MG63 (cell line): ENCODE results near the gene RAN. TPM values are rescaled to one million over a fixed set of nuclear protein-coding genes. Genes with fewer than 3 reads are reported as not detected.
A peak's percentile ranks its signal among the peaks of the same experiment; 100 is the strongest.

Experiments
- DNase-seq: peaks from one replicate; pipeline ENCODE4 v3.0.0-alpha.2; 2020
- H3K27me3 ChIP-seq: fragments of 250-450 bp; sonication (Bioruptor Pico); 2 replicates; pipeline ENCODE4 v1.5.1; 2020; ENCODE audit warnings: mild to moderate bottlenecking, moderate library complexity
- H3K36me3 ChIP-seq: fragments of 250-450 bp; sonication (Bioruptor Pico); 2 replicates; pipeline ENCODE4 v1.5.1; 2020; ENCODE audit warnings: mild to moderate bottlenecking, moderate library complexity
- H3K4me3 ChIP-seq: fragments of 250-450 bp; sonication (Bioruptor Pico); 2 replicates; pipeline ENCODE4 v1.5.1; 2020; ENCODE audit warnings: mild to moderate bottlenecking, moderate library complexity
- H3K9me3 ChIP-seq: fragments of 250-450 bp; sonication (Bioruptor Pico); 2 replicates; pipeline ENCODE4 v1.5.1; 2020; ENCODE audit warnings: mild to moderate bottlenecking, moderate library complexity
- total RNA-seq: library from RNA; depleted of rRNA; stranded (reverse); fragments of >200 nt; shearing (Covaris generic); gene quantifications from 2 replicates; pipeline ENCODE4 v1.2.3, GENCODE V29; 2014; ENCODE audit warnings: low replicate concordance; rRNA removed

Gene RAN
- total RNA-seq, result 1,095 and 1,946 TPM in 2 replicates

DNA sequence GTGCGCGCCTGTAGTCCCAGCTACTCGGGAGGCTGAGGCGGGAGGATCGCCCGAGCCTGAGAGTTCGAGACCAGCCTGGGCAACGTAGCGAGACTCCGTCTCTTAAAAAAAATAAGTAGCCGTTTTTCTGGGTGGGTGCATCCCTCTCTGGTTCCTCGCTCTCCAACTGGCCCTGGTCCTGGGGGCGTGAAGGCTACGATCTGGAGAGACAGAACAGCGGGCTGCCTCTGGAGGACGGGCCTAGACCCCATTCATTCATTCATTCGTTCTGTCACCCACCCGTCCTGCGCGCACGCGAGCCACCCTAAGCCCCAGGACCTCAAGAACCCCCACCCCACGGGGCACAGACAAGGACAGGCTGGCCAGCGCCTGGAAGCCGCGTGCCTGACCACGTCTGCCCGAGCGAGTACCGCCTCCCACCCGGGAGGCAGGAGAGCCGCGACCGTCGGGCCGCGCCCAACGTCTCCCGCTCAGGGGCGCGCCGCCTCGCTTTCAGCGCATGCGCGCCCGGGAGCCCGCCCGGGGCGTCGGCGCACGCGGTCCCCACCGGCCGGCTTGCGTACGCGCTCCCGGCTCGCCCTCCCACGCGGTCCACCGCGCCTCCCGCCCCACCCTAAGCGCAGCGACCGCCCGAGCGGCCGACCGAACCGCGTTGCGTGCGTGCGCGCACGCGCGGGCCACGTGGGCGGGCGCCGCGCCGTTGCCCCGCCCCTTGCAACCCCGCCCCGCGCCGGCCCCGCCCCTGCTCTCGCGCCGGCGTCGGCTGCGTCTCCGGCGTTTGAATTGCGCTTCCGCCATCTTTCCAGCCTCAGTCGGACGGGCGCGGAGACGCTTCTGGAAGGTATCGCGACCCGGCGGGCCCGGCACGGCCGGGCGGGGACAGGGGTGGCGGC lies at the start of gene RAN:
Gene RAN (plus strand): TSS at position 781 of the 893 bp plus-strand sequence. CDS start 528 bp downstream, outside the sequence.
- Histone ChIP-seq H3K4me3 (peak within 1 kb of the TSS; percentile 79), H3K9me3 (no peaks in the 10 kb centered on the region), H3K36me3 (peaks cover 41% of the 10 kb centered on the region), H3K27me3 (no peaks in the 10 kb centered on the region)
- DNase-seq, result peak; percentile 96

GRCh38 chr12:130825771-130826150 lies 46.1 kb upstream of the RAN start:
- no peaks in the 10 kb centered on the region for H3K9me3 ChIP-seq
- DNase-seq, result no peak
- H3K4me3 ChIP-seq, result no peak overlapping the region
- peaks cover 43% of the 10 kb centered on the region for H3K36me3 ChIP-seq
- H3K27me3 ChIP-seq, result no peaks in the 10 kb centered on the region

GRCh38 chr12:130826151-130826801 lies 45.6 kb upstream of the RAN start:
- H3K36me3 ChIP-seq, result peaks cover 41% of the 10 kb centered on the region
- no peaks in the 10 kb centered on the region for H3K9me3 ChIP-seq
- DNase-seq, result peak; percentile 55
- no peak overlapping the region for H3K4me3 ChIP-seq
- H3K27me3 ChIP-seq, result no peaks in the 10 kb centered on the region

GRCh38 chr12:130827432-130827831 lies 44.4 kb upstream of the RAN start:
- Histone ChIP-seq H3K27me3 (no peaks in the 10 kb centered on the region), H3K9me3 (no peaks in the 10 kb centered on the region), H3K4me3 (no peak overlapping the region), H3K36me3 (peaks cover 35% of the 10 kb centered on the region)
- no peak for DNase-seq

- H3K36me3 ChIP-seq, result peaks cover 24% of the 10 kb centered on the region
- H3K27me3 ChIP-seq, result no peaks in the 10 kb centered on the region
- H3K9me3 ChIP-seq, result no peaks in the 10 kb centered on the region
- DNase-seq, result no peak
- no peak overlapping the region for H3K4me3 ChIP-seq
These were observed 43.0 kb upstream of the RAN start for GRCh38 chr12:130828895-130829294.

DNA sequence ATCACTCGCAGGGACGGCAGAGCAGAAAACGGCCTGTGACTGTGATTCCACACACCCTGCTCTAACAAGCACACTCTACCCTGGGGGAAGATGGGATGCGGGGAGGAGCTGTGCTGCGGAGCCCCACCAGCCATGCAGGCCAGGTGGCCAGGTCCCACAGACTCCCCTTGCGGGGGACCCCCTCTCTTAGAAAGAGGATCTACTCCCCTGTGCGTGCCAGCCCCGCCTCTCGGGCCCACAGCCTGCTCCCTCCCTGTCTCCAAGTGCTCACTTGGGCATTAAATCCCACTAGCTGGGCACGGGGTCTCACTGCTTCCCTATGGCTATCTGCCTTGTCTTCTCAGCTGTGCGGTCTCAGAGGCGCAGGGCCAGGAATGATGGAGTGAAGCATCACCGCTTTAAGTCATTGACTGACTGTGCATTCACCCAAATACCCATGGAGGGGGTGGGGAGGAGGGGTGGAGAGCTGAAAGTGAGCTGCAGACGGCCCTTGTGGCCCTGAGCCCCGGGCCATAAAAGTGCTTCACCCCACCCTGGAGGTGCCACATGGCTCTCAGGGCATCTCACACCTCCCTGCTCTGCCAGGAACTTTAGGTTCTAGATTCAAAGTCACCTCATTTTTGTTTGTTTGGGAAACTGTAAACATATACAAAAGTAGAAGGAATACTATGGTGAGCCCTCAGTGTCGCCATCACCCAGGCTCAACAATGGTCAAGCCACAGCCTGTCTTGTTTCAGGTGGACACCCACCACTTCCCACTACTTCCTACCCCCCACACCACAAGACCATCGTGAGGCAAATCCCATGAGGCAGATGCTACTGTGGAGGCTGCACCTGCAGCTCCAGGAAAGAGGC lies 42.2 kb upstream of the RAN start:
- Histone ChIP-seq H3K4me3 (no peak overlapping the region), H3K36me3 (peaks cover 21% of the 10 kb centered on the region), H3K27me3 (no peaks in the 10 kb centered on the region), H3K9me3 (no peaks in the 10 kb centered on the region)
- no peak for DNase-seq

DNA sequence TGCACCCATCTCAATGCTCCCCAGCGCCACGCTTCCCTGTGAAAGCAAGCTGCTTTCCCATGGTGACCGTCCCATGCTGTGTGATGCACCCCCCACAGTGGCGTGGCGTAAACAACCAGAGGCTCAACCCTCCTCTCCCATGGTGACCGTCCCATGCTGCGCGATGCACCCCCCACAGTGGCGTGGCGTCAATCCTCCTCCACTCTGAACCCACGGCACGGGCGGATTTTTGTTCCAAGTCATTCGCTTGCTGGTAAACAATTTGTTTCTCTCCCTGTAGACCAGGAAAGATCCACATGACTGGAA lies 41.7 kb upstream of the RAN start:
- Histone ChIP-seq H3K27me3 (no peaks in the 10 kb centered on the region), H3K36me3 (peaks cover 19% of the 10 kb centered on the region), H3K4me3 (no peak overlapping the region), H3K9me3 (no peaks in the 10 kb centered on the region)
- no peak for DNase-seq

- H3K27me3 ChIP-seq, result no peaks in the 10 kb centered on the region
- H3K4me3 ChIP-seq, result no peak overlapping the region
- no peak for DNase-seq
- no peaks in the 10 kb centered on the region for H3K9me3 ChIP-seq
- peaks cover 9% of the 10 kb centered on the region for H3K36me3 ChIP-seq
These were observed 40.6 kb upstream of the RAN start for GRCh38 chr12:130831246-130831645.

GRCh38 chr12:130831876-130832405 lies 39.9 kb upstream of the RAN start:
- Histone ChIP-seq H3K4me3 (no peak overlapping the region), H3K36me3 (peaks cover 9% of the 10 kb centered on the region; the same call in 1 of the 2 replicates), H3K27me3 (no peaks in the 10 kb centered on the region), H3K9me3 (no peaks in the 10 kb centered on the region)
- DNase-seq, result no peak

DNA sequence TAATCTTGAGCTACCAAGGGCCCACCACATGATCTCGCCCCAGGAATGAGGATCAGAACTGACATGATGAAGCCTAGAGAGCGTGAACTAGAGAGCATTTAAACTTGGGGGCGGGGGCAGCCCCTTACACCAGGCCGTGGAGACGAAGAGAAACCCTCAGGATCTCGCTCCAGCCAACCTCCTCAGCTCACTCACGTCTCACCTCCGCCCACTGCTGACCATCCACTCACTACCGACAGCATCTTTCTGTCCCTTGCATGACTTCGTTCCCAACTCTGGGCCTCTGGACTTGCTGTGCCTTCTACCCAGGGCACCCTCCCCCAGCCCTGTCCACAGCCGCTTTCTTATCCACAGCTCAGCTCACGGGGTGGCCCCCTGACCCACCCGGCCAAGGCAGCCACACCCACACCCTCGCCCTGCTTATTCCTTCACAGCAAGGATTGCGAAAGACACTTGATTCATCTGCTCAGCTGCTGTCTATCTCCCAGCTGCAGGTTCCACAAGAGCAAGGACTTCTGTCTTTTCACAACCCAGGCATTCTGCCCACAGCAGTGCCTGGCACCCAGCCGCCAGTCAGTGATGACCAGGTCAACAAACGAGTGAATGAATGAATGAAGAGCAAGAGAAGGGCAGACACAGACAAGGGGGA lies 39.2 kb upstream of the RAN start:
- Histone ChIP-seq H3K4me3 (no peak overlapping the region), H3K27me3 (no peaks in the 10 kb centered on the region), H3K9me3 (no peaks in the 10 kb centered on the region), H3K36me3 (peaks cover 10% of the 10 kb centered on the region)
- DNase-seq, result peak; percentile 62

GRCh38 chr12:130835011-130835410 lies 36.9 kb upstream of the RAN start:
- Histone ChIP-seq H3K9me3 (no peaks in the 10 kb centered on the region), H3K4me3 (no peak overlapping the region), H3K36me3 (peaks cover 10% of the 10 kb centered on the region), H3K27me3 (no peaks in the 10 kb centered on the region)
- no peak for DNase-seq

GRCh38 chr12:130835436-130835835 lies 36.4 kb upstream of the RAN start:
- H3K36me3 ChIP-seq, result peaks cover 10% of the 10 kb centered on the region
- H3K9me3 ChIP-seq, result no peaks in the 10 kb centered on the region
- no peak for DNase-seq
- no peaks in the 10 kb centered on the region for H3K27me3 ChIP-seq
- H3K4me3 ChIP-seq, result no peak overlapping the region

DNA sequence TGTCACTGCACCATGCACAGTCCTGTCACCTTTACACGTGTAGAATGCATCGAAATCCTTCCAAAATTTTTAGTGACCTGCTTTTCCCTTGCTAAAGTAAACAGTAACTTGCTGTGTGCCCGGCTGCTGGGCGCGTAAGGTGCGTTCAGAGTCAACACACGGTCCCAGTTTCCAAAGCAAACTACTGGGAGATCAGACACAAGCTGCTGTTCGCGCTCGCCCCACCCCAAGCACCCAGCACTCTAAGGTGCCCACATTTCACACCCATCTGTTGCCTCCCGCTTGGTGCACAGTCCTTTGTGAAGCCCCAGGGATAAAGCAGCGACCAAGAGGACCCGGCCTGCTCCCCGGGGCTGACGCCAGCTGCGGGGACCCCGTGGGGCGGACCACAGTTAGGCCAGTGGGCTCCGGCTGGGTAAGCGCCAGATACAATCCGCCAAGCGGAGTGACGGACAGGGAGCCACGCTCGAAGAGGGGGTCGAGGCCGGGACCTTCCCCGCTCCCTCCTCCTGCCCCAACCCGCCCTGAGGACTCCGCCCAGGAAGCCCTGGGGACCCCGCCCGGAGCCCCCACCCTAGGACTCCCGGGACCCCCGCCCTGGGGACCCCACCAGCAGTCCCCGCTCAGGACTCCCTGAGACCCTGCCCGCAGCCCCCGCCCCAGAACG lies 33.4 kb upstream of the RAN start:
- Histone ChIP-seq H3K4me3 (peak overlapping the region; percentile 95), H3K27me3 (no peaks in the 10 kb centered on the region), H3K9me3 (no peaks in the 10 kb centered on the region), H3K36me3 (peaks cover 10% of the 10 kb centered on the region)
- peak; percentile 45 for DNase-seq

GRCh38 chr12:130838951-130839769 lies 32.7 kb upstream of the RAN start, which contains the start of gene STX2:
Gene STX2 (minus strand): TSS chr12:130839250. CDS start chr12:130839099, 151 bp downstream.
- peak; percentile 86 for DNase-seq
- H3K9me3 ChIP-seq, result no peaks in the 10 kb centered on the region
- H3K36me3 ChIP-seq, result peaks cover 5% of the 10 kb centered on the region; the same call in 1 of the 2 replicates
- no peaks in the 10 kb centered on the region for H3K27me3 ChIP-seq
- H3K4me3 ChIP-seq, result peak within 1 kb of the TSS; percentile 95
